H1 (cell line): ENCODE data around the gene GNAT1. TPM values are rescaled to one million over a fixed set of nuclear protein-coding genes. Genes with fewer than 3 reads are reported as not detected.

Experiments
- ASH2L ChIP-seq: fragments of 200-600, 300-600 bp; sonication (generic); IDR thresholded peaks from one replicate; pipeline ENCODE4 v1.7.1; 2017; ENCODE audit warnings: low read length
- CBX8 ChIP-seq: fragments of 300-800, 300-1000 bp; sonication (generic); IDR thresholded peaks from 2 replicates; pipeline ENCODE4 v1.7.1; 2016; ENCODE audit warnings: low read depth, low read length, borderline replicate concordance
- CREB1 ChIP-seq: IDR thresholded peaks from 2 replicates; pipeline ENCODE4 v1.6.1; 2012; ENCODE audit warnings: inconsistent platforms
- SAP30 ChIP-seq: fragments of 300-600 bp; sonication (generic); IDR thresholded peaks from 2 replicates; pipeline ENCODE4 v1.7.1; 2012; ENCODE audit warnings: low read length, moderate library complexity, mild to moderate bottlenecking, inconsistent platforms; ENCODE audit not compliant: insufficient read depth, insufficient replicate concordance
- TAF1 ChIP-seq: IDR thresholded peaks from 2 replicates; pipeline ENCODE4 v1.6.1; 2011; ENCODE audit warnings: mild to moderate bottlenecking, low read depth, low read length
- polyA plus RNA-seq, 7 experiments: library from polyadenylated mRNA; depleted of rRNA in 3 of 7; stranded (reverse) in 5 of 7; unstranded in 2 of 7; fragments of >200 nt in 5 of 7; fragments of 200-250 nt in 2 of 7; gene quantifications; 1 replicate in 5 of 7; 2 replicates in 1 of 7; 4 replicates in 1 of 7; pipeline versions ENCODE4 v1.2.1 to v1.2.3, GENCODE V29; 2011 to 2013; ENCODE audit warnings: missing spikeins in 2 of 7, mixed read lengths in 2 of 7
- total RNA-seq: library from RNA; stranded (reverse); fragmentation: NEBNext Ultra II Directional; extraction: Animal tissue kit (Norgen Biotek cat#: 25700); gene quantifications from 2 replicates; pipeline ENCODE4 v1.2.1, GENCODE V29; 2021
- TF ChIP-seq, protein P1 (sequence below): IDR thresholded peaks from 2 replicates; pipeline ENCODE4 v1.6.1; 2012; ENCODE audit warnings: inconsistent platforms
- TF ChIP-seq, protein P2 (sequence below): IDR thresholded peaks from 2 replicates; pipeline ENCODE4 v1.6.1; 2012; ENCODE audit warnings: low read length, inconsistent platforms

Gene GNAT1
- total and polyA plus RNA-seq, 2 of the 8 experiments (the other 6 are each of a cell fraction or from before 2014, with no cell fraction given) = 0.08 TPM; not detected in 1

DNA sequence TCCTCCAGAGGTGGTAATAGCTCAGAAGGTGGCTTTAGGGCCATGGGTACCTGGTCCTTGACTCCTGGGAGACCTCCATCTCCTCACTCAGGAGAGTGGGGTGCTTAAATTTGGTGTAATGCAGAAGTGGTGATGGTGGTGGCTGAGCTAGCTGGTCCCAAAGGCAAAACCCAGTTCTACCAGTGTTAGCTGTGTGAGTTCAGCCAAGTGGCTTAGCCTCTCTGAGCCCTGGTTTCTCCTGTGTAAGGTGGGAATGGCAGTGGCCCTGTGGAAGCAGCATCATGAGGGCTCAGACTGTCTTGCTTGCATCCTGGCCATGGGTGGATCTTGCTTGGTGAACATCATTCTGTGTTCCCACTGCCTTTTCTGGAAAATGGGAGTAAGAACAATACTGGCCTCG lies 26.9 kb upstream of the GNAT1 start (continued):
- TF ChIP-seq ASH2L = no peak
- no peak for TF ChIP-seq CREB1
- no peak for TF ChIP-seq SAP30
- no peak for TF ChIP-seq TAF1
- TF ChIP-seq, protein P1, sequence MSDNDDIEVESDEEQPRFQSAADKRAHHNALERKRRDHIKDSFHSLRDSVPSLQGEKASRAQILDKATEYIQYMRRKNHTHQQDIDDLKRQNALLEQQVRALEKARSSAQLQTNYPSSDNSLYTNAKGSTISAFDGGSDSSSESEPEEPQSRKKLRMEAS = no peak
- TF ChIP-seq CBX8 = no peak
- TF ChIP-seq, protein P2, sequence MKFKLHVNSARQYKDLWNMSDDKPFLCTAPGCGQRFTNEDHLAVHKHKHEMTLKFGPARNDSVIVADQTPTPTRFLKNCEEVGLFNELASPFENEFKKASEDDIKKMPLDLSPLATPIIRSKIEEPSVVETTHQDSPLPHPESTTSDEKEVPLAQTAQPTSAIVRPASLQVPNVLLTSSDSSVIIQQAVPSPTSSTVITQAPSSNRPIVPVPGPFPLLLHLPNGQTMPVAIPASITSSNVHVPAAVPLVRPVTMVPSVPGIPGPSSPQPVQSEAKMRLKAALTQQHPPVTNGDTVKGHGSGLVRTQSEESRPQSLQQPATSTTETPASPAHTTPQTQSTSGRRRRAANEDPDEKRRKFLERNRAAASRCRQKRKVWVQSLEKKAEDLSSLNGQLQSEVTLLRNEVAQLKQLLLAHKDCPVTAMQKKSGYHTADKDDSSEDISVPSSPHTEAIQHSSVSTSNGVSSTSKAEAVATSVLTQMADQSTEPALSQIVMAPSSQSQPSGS = no peak
